Measurements from ENCODE around the gene CNTNAP2. TPM values are rescaled to one million over a fixed set of nuclear protein-coding genes. Genes with fewer than 3 reads are reported as not detected.

CNTNAP2 gene
- total RNA-seq, 4 donors from 2014 or later, result 0.25 to 0.89 (median 0.30) TPM; not detected in 1

- DNase-seq (ENCODE audit: low spot score in 2 of 2), result no peak
- 77% methylated on average over 5 of the region's 5 CpGs for WGBS
- no peaks in the 10 kb centered on the region for H3K27me3 ChIP-seq
- TF ChIP-seq POLR2AphosphoS5 (IDR thresholded peaks at IDR 0.05) (no peak), CTCF (IDR thresholded peaks at IDR 0.05) (no peak), POLR2A (IDR thresholded peaks at IDR 0.05) (no peak), EP300 (IDR thresholded peaks at IDR 0.05) (no peak)
- H3K4me3 ChIP-seq, result no peak overlapping the region
- H3K36me3 ChIP-seq, result no peaks in the 10 kb centered on the region
- no peak overlapping the region for H3K27ac ChIP-seq
- no peaks in the 10 kb centered on the region for H3K4me1 ChIP-seq
- peaks cover 6% of the 10 kb centered on the region for H3K9me3 ChIP-seq
These were observed 620.0 kb downstream of the CNTNAP2 start for GRCh38 chr7:146736446-146737190.

DNA sequence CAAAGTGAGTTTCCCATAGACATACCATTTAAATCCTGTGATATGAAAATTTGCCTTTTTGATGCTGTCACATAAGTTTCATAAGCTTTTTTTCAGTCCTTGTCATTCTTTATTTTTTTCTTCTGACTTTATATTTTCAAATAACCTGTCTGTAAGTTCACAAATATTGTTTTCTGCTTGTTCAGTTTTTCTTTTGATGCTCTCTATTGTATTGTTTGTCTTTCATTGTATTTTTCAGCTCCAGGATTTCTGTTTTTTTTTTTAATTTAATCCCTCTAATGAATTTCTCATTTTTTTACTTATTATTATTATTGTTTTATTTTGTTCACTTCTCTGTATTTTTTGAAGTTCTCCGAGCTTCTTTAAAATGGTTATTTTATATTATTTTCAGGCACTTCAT lies 623.4 kb downstream of the CNTNAP2 start:
- 100% methylated on average over 1 of the region's 1 CpG for WGBS
- no peak for DNase-seq (ENCODE audit: low spot score in 2 of 2)
- Histone ChIP-seq H3K27ac (no peak overlapping the region), H3K27me3 (no peaks in the 10 kb centered on the region), H3K4me1 (no peaks in the 10 kb centered on the region), H3K36me3 (no peaks in the 10 kb centered on the region), H3K4me3 (no peak overlapping the region), H3K9me3 (peaks cover 6% of the 10 kb centered on the region)
- TF ChIP-seq CTCF (IDR thresholded peaks at IDR 0.05) (no peak), POLR2A (IDR thresholded peaks at IDR 0.05) (no peak), EP300 (IDR thresholded peaks at IDR 0.05) (no peak), POLR2AphosphoS5 (IDR thresholded peaks at IDR 0.05) (no peak)

- no peak for DNase-seq (ENCODE audit: low spot score in 2 of 2)
- no peaks in the 10 kb centered on the region for H3K27me3 ChIP-seq
- no peak overlapping the region for H3K27ac ChIP-seq
- no peak overlapping the region for H3K4me3 ChIP-seq
- no peaks in the 10 kb centered on the region for H3K4me1 ChIP-seq
- no peaks in the 10 kb centered on the region for H3K36me3 ChIP-seq
- TF ChIP-seq EP300 (IDR thresholded peaks at IDR 0.05), result no peak
- no peak for TF ChIP-seq POLR2AphosphoS5 (IDR thresholded peaks at IDR 0.05)
- no peak for TF ChIP-seq POLR2A (IDR thresholded peaks at IDR 0.05)
- TF ChIP-seq CTCF (IDR thresholded peaks at IDR 0.05), result no peak
- H3K9me3 ChIP-seq, result peaks cover 6% of the 10 kb centered on the region
These were observed 625.3 kb downstream of the CNTNAP2 start for GRCh38 chr7:146741911-146742310.

DNA sequence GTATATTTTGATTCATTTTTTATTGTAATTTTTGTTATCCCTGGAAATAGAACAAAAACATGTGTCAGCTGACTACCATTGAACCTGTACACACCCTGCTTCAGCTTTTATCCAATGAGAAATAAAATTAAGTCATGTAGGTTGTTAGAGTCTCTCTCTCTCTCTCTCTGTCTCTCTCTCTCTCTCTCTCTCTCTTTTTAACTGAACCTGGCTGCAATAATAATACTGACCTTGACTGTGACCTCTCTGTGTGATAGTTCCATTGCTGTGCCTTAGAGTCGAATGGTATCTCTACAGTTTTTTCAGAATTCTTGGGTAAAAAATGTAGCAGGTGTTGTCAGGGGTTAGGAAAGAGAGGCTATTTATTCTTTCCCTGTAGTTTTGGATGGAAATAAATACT lies 637.8 kb downstream of the CNTNAP2 start:
- WGBS, result 38% methylated on average over 1 of the region's 1 CpG
- no peaks in the 10 kb centered on the region for H3K4me1 ChIP-seq
- TF ChIP-seq CTCF (IDR thresholded peaks at IDR 0.05), result no peak
- TF ChIP-seq EP300 (IDR thresholded peaks at IDR 0.05), result no peak
- no peak for TF ChIP-seq POLR2AphosphoS5 (IDR thresholded peaks at IDR 0.05)
- TF ChIP-seq POLR2A (IDR thresholded peaks at IDR 0.05), result no peak

DNA sequence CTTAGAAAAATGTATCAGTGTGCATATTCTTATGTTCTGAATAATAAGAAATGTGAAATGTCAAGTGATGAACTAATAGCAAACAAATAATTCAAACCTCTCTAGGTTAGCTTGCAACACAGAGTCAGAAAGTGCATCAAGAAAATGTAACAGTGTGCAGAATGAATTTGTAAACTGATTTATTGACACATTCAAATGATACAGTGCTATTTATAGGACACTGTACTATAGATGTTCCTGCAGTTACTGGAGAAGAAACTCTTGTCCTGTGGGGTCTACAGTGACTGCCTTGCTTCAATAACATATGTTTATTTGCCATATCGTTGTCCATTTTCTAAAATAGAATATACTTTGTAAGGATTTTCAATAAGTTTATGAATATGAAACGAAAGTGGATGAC lies 639.0 kb downstream of the CNTNAP2 start:
- Histone ChIP-seq H3K4me3 (no peak overlapping the region), H3K27me3 (no peaks in the 10 kb centered on the region), H3K9me3 (no peaks in the 10 kb centered on the region), H3K4me1 (no peaks in the 10 kb centered on the region), H3K36me3 (no peaks in the 10 kb centered on the region), H3K27ac (no peak overlapping the region)
- DNase-seq (ENCODE audit: low spot score in 2 of 2), result no peak
- 68% methylated on average over 2 of the region's 2 CpGs for WGBS
- TF ChIP-seq POLR2AphosphoS5 (IDR thresholded peaks at IDR 0.05) (no peak), POLR2A (IDR thresholded peaks at IDR 0.05) (no peak), EP300 (IDR thresholded peaks at IDR 0.05) (no peak), CTCF (IDR thresholded peaks at IDR 0.05) (no peak)

More for the DNA sequence above, 637.8 kb downstream of the CNTNAP2 start:
- Histone ChIP-seq H3K4me3 (no peak overlapping the region), H3K27ac (no peak overlapping the region), H3K36me3 (no peaks in the 10 kb centered on the region), H3K27me3 (no peaks in the 10 kb centered on the region), H3K9me3 (no peaks in the 10 kb centered on the region)
- no peak for DNase-seq (ENCODE audit: low spot score in 2 of 2)

Data from suprapubic skin (tissue), 4 donors.